GM19452 (cell line): ENCODE data around the gene TAF1A.

Source experiments
- ATAC-seq: cut with Tn5 transposase; IDR thresholded peaks from one replicate; pipeline ENCODE4 v1.9.1; 2021; ENCODE audit not compliant: unreplicated experiment

Gene TAF1A

DNA sequence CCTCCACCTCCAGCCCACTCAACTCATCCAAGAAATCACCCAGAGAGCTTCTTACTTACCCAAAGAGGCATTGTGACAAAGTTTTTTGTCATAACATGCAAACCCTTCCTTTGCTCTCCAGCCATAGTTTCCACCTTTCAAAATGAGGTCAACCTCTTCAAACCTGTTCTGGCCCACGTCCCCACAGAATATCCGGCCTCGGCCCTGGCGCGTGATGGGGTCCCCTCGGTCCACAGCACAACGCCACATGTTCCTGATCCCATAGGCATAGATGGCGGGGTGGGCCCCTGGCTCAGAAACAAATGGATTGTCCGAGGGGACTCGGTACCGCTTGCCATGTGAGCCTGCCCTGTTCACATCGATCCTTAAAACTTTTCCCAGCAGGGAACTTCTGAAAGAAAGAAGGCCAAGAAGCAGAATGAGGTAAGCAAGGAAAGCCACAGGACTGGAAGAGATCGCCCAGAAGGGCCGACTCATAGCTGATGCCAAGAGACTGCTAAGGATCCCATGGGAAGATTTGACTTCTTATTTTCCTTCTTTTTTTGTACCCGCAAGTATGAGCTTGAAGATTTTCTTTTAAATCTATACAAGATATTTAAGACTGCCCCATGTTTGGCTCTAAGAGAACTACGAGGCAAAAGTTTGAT, 49.7 kb downstream of the TAF1A start:
- ATAC-seq, result no peak

DNA sequence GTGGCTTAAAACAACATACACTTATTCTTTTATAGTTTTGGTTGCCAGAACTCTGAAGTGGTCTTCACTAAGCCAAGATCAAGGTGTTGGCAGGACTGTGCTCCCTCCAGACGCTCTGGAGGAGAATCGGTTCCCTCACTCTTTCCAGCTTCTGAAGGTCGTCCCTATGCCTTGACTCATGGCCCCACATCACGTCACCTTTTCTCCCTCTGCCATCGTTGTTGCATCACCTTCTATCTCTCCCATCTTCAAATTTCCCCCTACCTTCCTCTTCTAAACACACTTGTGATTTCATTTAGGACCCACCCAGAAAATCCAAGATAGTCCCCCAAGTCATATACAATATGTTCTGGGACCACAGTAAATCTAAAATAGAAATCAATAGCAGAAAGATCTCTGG, 54.3 kb downstream of the TAF1A start:
- no peak for ATAC-seq

DNA sequence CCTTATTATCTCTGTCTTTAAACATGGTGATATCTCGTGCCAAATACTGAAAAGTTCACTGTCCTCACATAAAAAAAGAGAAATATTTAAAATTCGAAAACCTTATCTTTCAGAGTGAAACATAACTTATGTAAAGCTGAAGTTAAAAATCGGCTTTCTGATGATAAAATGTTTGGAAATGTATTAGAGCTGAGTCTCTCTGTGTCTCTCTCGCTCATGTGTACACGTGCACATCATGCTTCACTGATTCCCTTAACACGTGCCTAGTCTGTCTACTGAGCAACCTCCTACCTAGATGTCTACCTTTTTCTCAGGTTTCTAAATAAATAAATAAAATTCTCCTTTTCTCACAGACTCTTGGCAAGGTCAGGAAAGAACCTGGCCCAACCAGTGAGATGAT, 58.9 kb downstream of the TAF1A start:
- no peak for ATAC-seq

DNA sequence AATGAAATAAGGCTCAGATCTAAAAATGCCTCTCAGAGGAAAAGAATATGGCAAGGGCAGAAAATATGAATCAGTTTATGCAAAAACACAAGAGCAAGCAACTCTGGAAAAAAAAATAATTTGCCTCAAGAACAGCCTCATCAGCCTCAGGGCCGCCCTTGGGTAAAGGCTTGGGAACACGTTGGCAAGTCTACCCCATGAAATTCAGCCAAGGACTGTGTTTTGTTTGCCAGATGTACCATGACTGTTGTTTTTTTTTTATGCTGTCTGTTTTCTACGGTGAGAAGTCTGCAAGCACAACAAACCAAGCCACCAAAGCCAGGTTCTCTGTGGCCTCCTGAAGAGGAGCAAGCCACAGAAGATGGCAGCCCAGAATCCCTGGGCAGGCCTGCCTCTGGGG, 59.8 kb downstream of the TAF1A start:
- ATAC-seq, result no peak

DNA sequence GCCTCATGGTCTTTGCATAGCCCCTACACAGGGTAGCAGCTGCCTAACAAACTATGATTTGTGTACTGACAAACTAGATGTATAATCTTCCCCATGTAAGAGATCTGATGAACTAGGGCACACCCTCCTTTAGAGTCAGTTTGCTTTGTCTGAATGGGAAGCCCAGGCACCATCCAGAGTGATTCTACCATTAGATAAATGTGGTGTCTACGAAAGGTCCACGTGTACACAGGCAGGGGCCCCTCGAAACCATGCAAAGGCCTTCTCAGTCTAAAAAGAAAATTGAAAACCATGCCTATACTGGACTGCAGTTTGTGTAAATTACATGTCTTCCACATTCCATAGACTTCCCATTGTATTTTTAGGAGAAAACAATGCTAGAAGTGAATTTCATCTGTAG, 60.6 kb downstream of the TAF1A start:
- ATAC-seq, result no peak

DNA sequence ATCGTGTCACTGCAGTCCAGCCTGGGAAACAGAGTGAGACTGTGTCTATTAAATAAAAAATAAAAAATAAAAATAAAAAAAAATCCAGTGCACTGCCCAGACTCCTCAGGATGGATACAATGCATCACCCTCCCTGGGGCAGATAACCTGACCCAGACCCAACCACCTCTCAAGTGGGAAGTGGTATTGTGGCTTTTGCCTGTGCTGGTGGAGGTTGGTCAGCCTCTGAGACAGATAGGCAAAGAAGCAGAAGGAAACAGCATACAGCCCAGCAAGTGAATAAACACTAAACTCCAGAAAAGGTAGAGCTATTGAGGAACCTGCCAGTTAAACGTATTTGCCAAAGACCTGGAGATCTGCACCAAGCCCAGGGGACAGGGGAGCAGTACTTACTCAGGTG, 63.8 kb downstream of the TAF1A start:
- ATAC-seq, result no peak

DNA sequence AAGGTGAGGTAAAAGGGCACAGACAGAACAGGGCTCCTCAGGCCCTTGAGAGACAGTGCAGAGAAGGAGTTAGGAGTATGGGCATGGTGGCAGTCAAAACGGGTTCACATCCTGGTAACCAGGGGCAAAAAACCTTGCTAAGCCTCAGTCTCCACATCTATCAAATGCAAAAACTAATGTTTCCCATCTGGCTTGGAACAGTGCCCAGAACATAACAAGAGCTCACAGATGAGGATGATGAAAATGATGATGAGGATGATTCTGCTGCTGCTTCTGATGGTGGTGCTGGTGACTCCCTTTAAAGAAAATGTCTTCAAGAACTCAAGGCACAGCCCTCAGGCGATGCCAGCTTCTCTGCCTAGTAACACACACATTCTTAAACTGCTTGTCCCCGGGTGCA, 65.9 kb downstream of the TAF1A start:
- no peak for ATAC-seq

DNA sequence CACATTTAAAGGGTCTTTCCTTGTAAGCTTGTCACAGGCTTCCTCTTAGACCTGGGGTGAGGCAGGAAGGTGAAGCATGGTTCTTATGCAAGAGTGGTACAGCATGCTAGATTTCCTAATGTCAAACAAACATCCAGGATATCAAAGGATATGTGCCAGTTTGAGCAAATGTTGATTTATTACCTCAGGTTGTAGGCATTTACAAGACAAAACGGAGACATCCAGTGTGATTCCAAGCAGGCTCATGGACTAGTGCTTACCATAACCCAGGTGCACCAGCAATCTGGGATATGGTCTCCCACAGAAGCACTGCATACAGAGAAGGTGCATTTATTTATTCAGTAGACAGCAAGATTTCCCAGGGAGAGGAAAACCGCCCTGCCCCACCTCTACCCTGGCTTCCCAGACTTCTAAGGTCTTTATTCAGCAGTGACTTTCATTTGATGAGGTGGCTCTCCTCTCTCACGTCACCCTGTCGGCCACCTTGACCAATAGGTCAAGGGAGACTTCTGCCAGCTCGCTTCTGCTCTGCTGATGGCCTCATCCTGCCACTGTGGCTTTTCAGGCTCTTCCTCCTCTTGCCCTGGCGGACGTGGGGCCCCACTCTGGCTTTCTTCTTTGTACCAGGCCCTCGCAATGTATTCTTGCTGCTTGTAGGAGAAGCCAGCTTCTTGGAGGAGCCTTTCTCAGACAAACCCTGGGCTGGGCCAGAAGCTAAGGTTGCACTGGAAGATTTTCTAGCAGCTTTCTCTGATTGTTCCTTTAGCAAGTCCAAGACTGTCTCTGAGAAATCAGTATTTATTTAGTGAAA, 67.4 kb downstream of the TAF1A start:
- no peak for ATAC-seq

DNA sequence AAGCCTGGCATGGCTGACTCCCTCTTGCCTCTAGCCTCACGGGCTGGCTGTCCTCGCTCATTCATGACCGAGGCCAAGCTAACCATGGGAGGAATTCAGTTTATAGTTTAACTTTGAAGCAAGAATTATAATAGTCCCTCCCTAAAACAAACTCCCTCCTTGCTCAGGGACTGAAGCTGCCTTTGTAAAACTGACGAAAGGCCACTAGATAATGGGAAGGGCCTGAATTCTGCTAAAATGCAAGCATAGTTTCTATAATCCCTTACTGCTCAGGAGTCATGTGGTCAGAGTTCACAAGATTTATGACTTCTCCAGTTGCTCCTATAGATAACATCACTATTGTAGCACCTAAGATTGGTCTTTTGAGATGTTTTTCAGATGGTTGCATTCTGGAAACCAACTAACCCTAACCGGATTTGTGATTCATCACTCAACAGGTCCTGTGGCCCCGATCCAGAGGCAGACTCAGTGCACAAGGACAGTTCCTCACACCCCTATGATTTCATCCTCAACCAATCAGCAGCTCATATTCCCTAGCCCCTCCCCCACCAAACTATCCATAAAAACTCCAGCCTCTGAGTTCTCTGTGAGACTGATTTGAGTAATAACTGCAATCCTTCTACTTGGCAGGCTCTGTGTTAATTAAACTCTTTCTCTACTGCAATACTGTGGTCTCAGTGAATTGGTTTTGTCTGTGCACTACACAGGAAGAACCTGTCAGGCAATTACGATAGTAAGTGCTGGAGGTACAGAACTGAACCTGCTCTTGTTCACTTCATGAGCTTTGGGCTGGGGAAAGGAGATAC, 68.2 kb downstream of the TAF1A start:
- no peak for ATAC-seq
